ENCODE data around the gene DMWD. TPM values are rescaled to one million over a fixed set of nuclear protein-coding genes. Genes with fewer than 3 reads are reported as not detected.

Gene DMWD
- polyA plus RNA-seq, 1 experiment, result 13.9 TPM

- no peak for DNase-seq (ENCODE audit: low read depth, low spot score)
- Histone ChIP-seq H3K4me3 (ENCODE audit: low read depth, low read length) (peak overlapping the region; percentile 37; the same call in 1 of the 2 replicates), H3K27me3 (ENCODE audit: control insufficient read depth, insufficient read depth, low read length) (no peaks in the 10 kb centered on the region), H3K27ac (ENCODE audit: low read depth, low read length) (no peak overlapping the region), H3K9me3 (ENCODE audit: control insufficient read depth, insufficient read depth, low read length) (no peaks in the 10 kb centered on the region; the same call in 1 of the 2 replicates)
- TF ChIP-seq CTCF (IDR thresholded peaks at IDR 0.05; ENCODE audit: low read depth, low read length), result no peak
- POLR2A ChIA-PET, result interaction anchor here (0.9 to 4.7 kb wide), 6 partner anchors 11 to 115 kb away, joined by 3 to 50 read pairs (median 24); partner anchors contain the start of gene DMPK
- CTCF ChIA-PET, result interaction anchor here (2.3 kb wide), 2 partner anchors 29 to 45 kb away, joined by 14 to 45 read pairs; no protein-coding TSS in a partner anchor
Measured at GRCh38 chr19:45771311-45771933, 21.2 kb downstream of the DMWD start.

- Histone ChIP-seq H3K27me3 (ENCODE audit: control insufficient read depth, insufficient read depth, low read length) (no peaks in the 10 kb centered on the region), H3K27ac (ENCODE audit: low read depth, low read length) (peak overlapping the region; percentile 93), H3K9me3 (ENCODE audit: control insufficient read depth, insufficient read depth, low read length) (no peaks in the 10 kb centered on the region; the same call in 1 of the 2 replicates), H3K4me3 (ENCODE audit: low read depth, low read length) (peak overlapping the region; percentile 67)
- TF ChIP-seq CTCF (IDR thresholded peaks at IDR 0.05; ENCODE audit: low read depth, low read length), result peak; percentile 79
- ChIA-PET POLR2A (interaction anchor here (0.6 to 4.7 kb wide), 20 partner anchors 8 to 586 kb away, joined by 3 to 50 read pairs (median 4); partner anchors contain the start of genes DMPK, DMWD, FBXO46 and FOSB), CTCF (interaction anchor here (0.6 to 2.3 kb wide), 13 partner anchors 12 to 88 kb away, joined by 3 to 45 read pairs (median 5); partner anchors contain the start of gene DMPK)
- DNase-seq (ENCODE audit: low read depth, low spot score), result peak; percentile 97
Measured at GRCh38 chr19:45770192-45771101, 22.2 kb downstream of the DMWD start.

GRCh38 chr19:45769821-45770191, 22.8 kb downstream of the DMWD start:
- peak overlapping the region; percentile 93 for H3K27ac ChIP-seq (ENCODE audit: low read depth, low read length)
- no peaks in the 10 kb centered on the region for H3K27me3 ChIP-seq (ENCODE audit: control insufficient read depth, insufficient read depth, low read length)
- no peak for DNase-seq (ENCODE audit: low read depth, low spot score)
- TF ChIP-seq CTCF (IDR thresholded peaks at IDR 0.05; ENCODE audit: low read depth, low read length), result no peak
- H3K9me3 ChIP-seq (ENCODE audit: control insufficient read depth, insufficient read depth, low read length), result no peaks in the 10 kb centered on the region; the same call in 1 of the 2 replicates
- POLR2A ChIA-PET, result interaction anchor here (0.6 to 4.7 kb wide), 24 partner anchors 12 to 142 kb away, joined by 3 to 50 read pairs (median 4); partner anchors contain the start of genes DMPK, DMWD, FBXO46 and QPCTL
- peak overlapping the region; percentile 67 for H3K4me3 ChIP-seq (ENCODE audit: low read depth, low read length)
- CTCF ChIA-PET, result interaction anchor here (0.6 to 2.3 kb wide), 12 partner anchors 12 to 128 kb away, joined by 3 to 45 read pairs (median 4); partner anchors contain the start of gene DMPK

GRCh38 chr19:45768984-45769782, 23.5 kb downstream of the DMWD start, which contains the start of gene SIX5:
Gene SIX5, minus strand, starts transcription at chr19:45769252. Its CDS starts 408 bp downstream, at chr19:45768844.
- Histone ChIP-seq H3K9me3 (ENCODE audit: control insufficient read depth, insufficient read depth, low read length) (no peaks in the 10 kb centered on the region; the same call in 1 of the 2 replicates), H3K27me3 (ENCODE audit: control insufficient read depth, insufficient read depth, low read length) (no peaks in the 10 kb centered on the region), H3K27ac (ENCODE audit: low read depth, low read length) (peak within 1 kb of the TSS; percentile 93), H3K4me3 (ENCODE audit: low read depth, low read length) (peak within 1 kb of the TSS; percentile 67)
- no peak for TF ChIP-seq CTCF (IDR thresholded peaks at IDR 0.05; ENCODE audit: low read depth, low read length)
- ChIA-PET CTCF (interaction anchor here (0.5 to 2.3 kb wide), 12 partner anchors 12 to 626 kb away, joined by 3 to 45 read pairs (median 3); partner anchors contain the start of genes DMPK and DMWD), POLR2A (interaction anchor here (0.5 to 4.7 kb wide), 30 partner anchors 11 to 155 kb away, joined by 3 to 50 read pairs (median 4); partner anchors contain the start of genes DMPK, DMWD, FBXO46 and MYPOP)
- DNase-seq (ENCODE audit: low read depth, low spot score), result peak; percentile 96
